ENCODE data around the gene SRRT.
"Not testable (repeated sequence)": the region's sequence is repeated elsewhere in the genome, so short reads cannot be mapped to it uniquely, and the experiment has no call there.

Gene SRRT

DNA sequence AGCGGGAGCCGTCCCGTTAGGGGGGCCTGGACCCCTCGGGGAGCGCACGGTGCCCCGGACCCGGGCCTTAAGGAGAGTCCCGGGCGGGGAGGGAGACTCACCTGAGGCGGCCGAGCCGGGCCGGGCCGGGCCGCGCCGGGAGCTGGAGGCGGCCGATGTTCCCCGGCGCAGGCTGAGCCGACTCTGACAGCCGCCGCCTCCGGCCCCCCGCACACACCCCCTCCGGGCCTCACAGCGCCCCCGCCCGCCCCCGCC lies 20.7 kb downstream of the SRRT start, which contains the start of gene ACHE:
Gene ACHE (minus strand): TSS at position 188 of the 255 bp plus-strand sequence. CDS start 1,656 bp downstream, outside the sequence.
- no peak for DNase-seq

DNA sequence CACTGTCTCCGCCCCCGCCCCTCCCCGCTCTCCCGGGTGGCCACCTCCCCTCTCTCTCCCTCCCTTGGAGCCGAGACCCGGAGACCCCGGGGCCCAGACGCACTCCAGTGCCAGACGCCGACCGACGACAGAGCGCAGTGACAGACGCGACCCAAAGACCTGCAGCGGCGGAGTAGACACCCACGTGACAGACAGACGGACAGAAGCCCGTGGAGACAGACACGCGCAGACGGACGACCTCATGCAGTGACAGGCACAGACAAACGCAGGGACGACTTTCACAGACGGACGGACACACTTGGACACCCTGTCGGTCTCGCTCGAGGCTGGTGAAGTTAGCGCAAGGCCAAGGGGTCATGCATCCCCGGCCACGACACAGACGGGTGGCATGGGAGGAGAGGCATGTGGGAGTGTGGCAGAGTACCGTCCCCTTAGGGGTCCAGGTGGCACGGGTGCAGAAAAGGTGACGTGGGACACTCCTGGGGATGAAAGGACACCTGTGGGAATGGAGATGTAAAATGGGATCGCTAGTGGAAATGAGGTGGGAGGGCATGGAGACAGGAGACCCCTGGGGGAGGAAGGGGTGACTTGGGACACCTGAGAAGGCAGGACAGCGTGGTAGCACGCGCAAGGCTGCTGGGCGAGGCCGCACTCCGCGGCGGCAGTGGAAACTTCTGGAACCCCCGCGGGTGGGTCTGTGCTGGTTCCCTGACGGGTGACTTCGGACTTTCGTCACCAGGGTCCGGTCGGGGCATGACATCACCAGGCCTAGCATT lies 21.2 kb downstream of the SRRT start:
- DNase-seq: no peak

DNA sequence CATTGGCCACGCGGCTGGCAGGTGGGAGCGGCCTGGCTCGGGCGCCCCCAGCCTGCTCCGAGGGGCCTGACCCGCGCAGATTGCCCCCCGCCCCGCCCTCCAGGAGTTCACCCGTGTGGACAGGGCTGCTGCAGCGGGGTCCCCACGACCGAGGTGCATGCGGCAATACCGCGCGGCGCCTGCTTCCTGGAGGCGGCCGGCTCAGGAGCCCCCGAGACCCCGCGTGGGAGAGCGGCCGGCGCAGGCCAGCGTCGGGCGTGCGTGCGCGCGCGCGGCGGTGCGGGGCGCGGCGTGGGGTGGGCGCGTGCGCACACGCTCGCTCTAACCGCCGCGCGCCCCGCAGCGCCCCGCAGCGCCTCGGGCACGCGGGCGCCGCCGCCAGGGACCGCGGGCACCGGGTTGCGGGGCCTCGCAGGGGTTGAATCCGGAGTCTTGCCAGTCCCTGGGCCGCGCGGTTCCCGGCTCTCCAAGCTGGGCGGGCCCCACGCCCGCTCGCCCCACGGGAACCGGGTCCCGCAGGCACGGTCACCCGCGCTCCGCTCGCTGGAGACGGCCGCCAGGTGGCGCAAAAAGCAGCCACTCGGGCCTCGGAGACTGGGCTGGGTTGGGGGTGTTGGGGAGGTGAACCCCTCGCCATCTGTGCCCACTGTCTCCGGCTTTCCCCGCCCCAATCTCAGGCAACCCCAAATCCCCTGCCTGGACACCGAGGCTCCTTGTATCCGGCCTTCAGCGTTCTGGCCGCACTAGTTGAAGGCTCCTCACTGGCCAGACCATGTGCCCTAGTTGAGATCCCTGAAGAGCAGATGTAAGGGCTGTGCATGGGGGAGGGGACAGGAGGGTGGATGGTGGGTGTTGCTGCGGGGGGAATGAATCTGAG lies 22.1 kb downstream of the SRRT start:
- peak; percentile 20 to 52 for DNase-seq

DNA sequence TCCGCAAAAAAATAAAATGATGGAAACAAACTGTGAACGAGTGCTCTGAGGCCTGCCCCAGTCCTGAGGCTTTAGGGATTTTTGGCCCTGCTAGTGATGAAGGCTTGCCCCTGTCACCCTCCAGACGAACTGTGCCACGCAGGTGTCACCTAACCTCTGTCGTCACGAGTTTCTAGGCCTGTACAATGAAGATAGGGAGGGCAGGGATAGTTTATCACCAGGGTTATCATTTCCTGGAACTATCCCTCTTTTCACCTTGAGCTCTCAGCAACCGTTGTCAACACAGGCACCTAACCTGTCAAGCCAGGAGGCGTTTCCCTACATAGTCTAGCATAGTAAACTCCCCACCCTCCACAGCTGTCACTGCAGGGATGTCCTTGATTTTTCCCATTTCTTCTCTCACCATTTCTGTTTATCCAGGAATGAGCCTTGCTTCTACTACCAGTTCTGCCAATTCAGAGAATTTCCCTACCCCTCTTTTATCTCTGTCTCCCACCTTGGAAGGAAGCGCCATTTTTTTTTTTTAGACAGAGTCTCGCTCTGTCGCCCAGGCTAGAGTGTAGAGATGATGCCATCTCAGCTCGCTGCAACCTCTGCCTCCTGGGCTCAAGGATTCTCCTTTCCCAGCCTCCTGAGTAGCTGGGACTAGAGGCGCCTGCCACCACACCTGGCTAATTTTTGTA lies 23.0 kb downstream of the SRRT start:
- no peak for DNase-seq

DNA sequence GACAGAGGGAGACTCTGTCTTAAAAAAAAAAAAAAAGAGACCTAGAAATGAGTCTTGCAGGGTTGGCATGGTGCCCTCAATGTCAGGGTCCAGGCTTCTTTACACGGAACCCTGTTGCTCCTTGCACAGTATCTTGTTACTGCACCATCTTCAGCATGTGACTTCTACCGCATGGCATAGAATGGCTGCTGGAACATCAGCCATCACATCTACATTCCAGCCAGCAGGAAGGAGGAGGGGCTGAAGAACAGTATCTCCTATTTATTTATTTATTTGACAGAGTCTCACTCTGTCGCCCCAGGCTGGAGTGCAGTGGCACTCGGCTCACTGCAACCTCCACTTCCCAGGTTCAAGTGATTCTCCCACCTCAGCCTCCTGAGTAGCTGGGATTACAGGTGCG lies 24.5 kb downstream of the SRRT start:
- DNase-seq: no peak

DNA sequence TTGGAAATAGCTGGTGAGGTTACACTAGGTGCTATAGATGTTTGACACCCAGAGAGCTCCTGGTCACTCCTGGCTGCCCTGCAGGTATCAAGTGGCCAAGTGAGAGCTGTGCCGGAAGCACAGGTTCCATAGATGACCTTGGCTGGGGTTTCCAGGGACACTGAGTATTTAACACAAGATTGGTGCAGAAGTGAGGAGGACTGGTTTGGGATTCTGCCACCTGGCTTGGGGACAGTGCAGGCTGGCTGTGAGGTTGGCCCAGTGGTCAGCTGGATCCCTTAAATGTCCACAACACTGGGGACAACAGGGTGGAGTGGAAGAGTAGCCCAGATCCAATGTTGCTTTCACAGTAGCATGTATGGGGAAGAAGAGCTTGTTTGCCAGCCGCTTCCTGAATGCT lies 26.1 kb downstream of the SRRT start:
- DNase-seq: no peak

DNA sequence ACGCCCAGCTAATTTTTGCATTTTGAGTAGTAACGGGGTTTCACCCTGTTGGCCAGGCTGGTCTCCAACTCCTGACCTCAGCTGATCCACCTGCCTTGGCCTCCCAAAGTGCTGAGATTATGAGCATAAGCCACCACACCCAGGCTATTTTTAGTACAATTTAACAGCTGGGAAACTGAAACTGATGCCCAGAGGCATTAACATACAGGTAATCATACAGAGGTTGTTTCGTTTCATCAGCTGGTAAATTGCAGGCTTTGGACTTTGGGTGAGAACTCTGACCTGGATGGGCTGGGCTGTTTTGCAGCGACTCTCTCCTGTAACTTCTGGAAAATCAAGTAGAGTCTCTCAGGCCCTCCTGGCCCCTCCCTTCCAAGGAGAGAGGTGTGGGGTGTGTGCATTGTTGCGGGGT lies 27.0 kb downstream of the SRRT start:
- no peak for DNase-seq

DNA sequence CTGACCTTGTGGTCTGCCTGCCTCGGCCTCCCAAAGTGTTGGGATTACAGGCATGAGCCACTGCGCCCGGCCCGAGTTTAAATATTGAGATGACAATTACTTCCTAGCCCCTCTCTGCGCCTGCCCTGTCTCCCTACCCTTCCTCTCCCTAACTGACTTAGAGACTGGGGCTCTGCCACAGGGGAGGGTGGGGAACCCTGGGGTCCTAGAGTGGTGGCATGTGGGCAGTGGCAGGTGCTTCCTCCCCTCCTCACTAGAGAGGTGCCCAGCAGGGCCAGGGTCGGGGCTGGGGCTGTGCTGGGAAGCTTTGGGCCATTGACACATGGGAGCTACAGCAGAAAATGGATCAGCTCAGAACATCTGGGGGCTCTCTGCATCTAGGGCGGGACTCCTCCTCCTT lies 27.7 kb downstream of the SRRT start:
- DNase-seq: no peak

DNA sequence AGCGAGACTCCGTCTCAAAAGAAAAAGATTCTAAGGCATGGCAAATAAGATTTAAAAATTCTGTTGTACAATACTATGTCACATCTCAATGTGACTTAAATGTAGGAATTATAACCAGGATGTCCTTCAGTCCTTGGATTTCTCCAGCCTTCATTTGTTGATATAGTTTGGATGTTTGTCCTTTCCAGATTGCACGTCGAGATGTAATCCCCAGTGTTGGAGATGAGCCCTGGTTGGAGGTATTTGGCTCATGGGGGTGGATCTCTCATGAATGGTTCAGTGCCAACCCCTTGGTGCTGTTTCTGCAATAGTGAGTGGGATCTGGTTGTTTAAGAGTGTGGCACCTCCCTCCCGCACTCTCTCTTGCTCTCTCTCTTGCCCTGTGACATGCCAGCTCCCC lies 33.6 kb downstream of the SRRT start:
- no peak for DNase-seq

DNA sequence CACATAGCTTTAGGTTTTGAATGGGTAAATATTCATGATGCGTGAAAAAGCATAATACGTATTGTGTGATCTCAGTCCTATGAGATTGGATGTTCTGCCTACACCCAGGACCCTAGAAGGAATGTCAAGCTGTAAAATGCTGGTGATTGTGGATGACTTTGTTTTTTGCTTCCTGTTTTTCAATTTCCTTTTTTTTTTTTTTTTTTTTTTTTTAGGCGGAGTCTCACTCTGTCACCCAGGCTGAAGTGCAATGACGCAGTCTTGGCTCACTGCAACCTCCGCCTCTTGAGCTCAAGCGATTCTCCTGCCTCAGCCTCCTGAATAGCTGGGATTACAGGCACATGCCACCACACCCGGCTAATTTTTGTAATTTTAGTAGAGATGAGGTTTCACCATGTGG lies 35.5 kb downstream of the SRRT start:
- DNase-seq: not testable (repeated sequence)

DNA sequence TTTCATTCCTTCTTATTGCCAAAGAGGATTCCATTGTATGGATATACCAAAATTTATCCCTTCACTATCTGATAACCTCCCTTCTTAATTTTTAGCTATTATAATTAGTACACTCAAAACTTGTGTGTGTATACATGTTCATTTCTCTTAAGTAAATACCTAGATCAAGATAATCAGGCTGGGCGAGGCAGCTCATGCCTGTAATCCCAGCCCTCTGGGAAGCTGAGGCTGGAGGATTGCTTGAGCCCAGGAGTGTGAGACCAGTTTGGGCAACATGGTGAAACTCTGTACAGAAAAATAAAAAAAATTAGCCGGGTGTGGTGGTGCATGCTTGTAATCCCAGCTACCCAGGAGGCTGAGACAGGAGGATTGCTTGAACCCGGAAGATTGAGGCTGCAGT lies 36.6 kb downstream of the SRRT start:
- no peak for DNase-seq

DNA sequence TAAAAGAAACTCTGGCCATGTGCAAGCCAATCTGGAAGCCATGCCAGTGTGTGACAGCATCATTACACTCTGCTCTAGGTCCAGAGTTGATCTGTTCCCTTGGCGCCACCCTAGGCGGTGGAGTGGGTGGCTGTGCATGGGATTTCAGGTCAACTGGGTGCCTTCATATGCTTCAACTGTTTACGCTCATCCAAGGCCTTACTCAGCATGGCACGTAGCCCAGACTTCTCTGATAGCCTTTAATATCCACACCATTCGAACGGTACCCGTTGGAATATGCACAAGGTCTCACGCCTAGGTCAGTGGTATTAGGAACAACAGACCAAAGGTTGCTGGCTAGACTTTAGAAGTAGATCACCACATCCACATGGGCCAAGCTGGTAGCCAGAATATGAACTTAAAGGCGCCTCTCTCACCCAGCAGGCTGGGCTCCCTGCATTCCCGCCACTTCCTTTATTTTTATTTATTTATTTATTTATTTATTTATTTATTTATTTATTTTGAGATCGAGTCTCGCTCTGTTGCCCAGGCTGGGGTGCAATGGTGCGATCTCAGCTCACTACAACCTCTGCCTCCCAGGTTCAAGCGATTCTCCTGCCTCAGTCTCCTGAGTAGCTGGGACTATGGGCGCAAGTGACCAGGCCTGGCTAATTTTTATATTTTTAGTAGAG lies 39.4 kb downstream of the SRRT start:
- no peak for DNase-seq

DNA sequence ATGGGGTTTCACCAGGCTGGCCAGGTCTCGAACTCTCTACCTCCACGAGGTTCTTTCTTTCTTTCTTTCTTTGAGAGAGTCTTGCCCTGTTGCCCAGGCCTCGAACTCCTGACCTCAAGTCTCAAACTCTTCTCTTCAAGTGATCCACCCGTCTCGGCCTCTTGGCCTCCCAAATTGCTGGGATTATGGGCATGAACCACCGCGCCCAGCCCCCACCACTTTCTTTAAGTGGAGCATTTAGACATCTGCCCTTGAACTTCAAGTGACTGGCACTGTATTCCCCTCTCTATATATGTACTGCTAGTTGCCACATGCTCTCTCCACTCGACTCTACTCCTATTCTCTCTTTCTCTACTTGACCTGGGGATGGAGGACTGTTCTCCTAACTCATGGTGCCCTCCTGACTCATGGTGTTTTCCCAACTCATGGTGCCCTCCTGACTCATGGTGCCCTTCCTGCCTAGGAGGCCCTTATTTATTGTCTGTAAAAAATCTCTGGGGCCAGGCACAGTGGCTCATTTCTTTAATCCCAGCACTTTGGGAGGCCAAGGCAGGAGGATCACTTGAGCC lies 40.1 kb downstream of the SRRT start:
- no peak for DNase-seq

DNA sequence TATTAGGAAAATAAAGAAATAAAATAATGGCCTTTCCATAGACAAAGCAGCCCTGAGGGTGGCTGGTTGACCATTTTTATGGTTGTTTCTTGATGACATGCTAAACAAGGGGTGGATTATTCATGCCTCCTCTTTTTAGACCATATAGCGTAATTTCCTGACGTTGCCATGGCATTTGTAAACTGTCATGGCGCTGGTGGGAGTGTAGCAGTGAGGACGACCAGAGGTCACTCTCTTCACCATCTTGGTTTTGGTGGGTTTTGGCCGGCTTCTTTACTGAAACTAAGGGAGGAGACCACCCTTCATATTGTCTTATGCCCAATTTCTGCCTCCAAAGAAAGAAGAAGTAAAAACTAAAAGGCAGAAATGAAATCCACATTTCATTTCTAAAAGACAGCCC lies 44.4 kb downstream of the SRRT start:
- not testable (repeated sequence) for DNase-seq

DNA sequence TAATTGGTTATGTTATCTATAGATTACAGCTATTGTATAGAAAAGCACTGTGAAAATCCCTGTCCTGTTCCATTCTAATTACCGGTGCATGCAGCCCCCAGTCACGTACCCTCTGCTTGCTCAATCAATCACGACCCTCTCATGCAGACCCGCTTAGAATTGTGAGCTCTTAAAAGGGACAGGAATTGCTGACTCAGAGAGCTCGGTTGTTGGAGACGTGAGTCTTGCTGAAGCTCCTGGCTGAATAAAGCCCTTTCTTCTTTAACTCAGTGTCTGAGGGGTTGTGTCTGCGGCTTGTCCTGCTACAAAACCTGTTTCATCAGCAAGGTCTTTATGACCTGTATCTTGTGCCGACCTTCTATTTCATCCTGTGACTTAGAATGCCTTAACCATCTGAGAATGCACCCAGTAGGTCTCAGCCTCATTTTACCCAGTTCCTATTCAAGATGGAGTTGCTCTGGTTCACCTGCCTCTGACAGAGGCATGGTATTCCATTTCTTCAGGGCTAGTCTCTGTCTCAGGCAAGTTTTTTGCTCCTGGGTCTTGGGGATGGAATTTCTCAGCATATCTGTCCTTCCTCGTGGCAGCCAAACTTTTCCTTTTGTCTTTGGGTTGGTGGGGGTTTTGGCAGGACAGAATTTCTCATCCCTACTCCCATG lies 45.0 kb downstream of the SRRT start:
- DNase-seq: not testable (repeated sequence)

DNA sequence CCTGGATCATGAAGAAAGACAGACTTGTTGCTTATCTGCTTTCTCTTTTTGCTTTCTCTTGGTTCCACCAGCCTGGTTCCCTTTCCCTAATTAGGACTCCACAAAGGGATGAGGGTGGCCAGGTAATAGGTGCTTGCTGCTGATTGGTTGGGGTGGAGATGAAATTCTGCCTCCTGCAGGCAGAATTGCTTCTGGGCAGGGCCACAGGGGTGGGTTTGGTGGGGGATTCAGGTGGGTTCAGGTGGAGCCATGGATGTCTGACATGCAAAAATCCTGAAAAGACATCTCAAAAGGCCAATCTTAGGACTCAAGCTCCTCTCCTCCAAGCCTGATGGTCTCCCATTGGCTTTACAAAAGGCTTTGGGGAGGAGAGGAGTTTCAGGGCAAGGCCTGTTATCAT lies 46.1 kb downstream of the SRRT start:
- no peak for DNase-seq

DNA sequence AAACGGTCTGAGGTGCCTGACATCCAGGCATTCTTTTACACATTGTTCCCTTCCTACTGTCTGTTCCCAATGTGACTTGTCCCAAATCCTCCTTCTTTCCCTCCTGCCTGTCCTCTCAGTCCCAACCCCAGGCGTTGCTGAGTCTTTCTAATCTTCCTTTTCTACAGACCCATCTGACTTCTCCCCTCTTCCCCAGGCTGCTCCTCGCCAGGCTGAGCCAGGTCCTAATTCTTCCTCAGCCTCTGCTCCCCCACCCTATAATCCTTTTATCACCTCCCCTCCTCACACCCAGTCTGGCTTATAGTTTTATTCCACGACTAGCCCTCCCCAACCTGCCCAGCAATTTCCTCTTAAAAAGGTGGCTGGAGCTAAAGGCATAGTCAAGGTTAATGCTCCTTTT lies 48.7 kb downstream of the SRRT start:
- DNase-seq: not testable (repeated sequence)

DNA sequence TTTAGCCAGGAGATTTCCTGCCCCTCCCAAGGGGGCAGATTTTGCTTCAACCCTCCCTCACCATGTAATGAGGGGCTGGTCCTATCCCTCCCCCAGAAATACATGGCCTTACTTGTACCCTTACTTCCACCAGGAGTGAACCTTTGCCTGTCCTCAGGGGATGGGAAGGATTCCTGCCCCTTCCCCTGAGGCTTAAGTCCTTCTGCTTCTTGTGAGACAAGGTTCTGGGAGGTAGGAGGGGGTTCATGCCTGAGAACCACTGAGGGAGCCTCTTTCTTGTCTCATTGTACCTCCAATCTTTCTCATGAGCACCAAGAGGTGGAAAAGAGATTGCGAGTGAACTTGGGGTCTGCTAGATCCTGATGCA lies 54.9 kb downstream of the SRRT start:
- no peak for DNase-seq

DNA sequence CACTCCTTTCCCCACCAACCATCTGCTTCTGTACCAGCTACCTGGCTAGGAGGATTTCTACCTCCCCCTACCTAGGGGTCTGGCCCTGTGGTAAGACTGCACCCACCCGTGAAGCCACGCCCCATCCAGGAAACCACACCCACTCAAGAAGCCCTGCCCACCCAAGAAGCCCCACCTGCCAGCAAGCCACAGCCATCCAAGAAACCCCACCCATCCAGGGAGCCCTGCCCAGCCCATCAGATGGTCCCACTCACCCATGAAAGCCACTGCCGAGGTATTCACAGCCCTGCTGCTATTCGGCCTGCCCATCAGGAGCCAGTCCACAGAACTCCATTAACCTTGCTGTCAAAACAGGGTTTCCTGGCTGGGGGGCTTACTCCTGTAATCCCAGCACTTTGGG lies 58.8 kb downstream of the SRRT start:
- DNase-seq: no peak

DNA sequence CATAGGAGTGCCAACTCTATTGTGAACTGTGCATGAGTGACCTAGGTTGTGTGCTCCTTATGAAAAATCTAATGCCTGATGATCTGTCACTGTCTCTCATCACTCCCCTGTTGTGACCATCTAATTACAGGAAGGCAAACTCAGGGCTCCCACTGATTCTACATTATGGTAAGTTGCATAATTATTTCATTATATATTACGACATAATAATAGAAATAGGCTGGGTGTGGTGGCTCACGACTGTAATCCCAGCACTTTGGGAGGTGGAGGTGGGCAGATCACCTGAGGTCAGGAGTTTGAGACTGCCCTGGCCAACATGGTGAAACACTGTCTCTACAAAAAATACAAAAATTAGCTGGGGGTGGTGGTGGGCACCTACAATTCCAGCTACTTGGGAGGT lies 60.5 kb downstream of the SRRT start:
- not testable (repeated sequence) for DNase-seq

DNA sequence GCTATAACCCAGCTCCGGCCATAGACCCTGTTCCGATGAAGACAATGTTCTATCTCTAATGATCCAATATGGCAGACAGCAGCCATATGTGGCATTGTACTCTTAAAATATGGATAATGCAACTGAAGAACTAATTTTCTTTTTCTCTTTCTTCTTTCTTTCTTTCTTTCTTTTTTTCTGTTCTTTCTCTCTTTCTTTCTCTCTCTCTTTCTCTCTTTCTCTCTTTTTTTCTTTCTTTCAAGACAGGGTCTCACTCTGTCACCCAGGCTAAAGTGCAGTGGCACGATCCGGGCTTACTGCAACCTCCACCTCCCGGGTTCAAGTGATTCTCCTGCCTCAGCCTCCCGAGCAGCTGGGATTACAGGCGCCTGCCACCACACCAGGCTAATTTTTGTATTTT lies 61.3 kb downstream of the SRRT start:
- DNase-seq: not testable (repeated sequence)

Measured in hippocampal formation (tissue), 2 donors.